ENCODE measurements around the gene CCDC136. TPM values are rescaled to one million over a fixed set of nuclear protein-coding genes. Genes with fewer than 3 reads are reported as not detected.
A peak's percentile ranks its signal among the peaks of the same experiment; 100 is the strongest.

CCDC136 gene
- total RNA-seq, 1 donor from 2014 or later = 4.7 TPM

DNA sequence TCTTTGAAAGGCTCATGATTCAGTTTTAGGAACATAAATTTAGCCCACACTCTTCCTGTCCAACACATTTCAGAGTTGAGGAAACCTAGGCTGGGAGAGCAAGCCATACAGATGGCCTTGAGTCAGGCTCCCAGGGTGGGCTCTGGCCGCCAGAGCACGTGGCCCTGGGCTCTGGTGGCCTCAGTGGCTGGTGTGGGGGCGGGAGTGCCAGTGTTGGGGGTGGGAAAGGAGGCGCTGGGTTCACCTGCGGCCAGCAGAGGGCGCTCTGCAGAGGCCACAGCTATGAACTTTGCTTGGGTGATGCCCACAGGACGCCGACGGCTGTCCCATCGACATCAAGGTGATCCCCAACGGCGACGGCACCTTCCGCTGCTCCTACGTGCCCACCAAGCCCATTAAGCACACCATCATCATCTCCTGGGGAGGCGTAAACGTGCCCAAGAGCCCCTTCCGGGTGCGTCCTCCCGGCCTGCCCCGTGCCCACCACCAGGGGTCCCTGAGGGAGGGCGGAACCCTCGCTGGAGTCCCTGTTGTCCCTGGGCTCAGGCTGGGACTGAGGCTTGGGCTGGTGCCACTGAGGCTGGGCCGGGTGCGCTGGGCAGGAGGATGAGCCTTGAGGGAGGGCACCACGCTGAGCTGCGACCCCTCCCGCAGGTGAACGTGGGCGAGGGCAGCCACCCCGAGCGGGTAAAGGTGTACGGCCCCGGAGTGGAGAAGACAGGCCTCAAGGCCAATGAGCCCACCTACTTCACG is 50.3 kb downstream of the CCDC136 start:
- H3K9ac ChIP-seq (ENCODE audit: low read depth in 1 of 3, low read length in 3 of 3) = peak overlapping the region in 1 of 3 donors; percentile 64

DNA sequence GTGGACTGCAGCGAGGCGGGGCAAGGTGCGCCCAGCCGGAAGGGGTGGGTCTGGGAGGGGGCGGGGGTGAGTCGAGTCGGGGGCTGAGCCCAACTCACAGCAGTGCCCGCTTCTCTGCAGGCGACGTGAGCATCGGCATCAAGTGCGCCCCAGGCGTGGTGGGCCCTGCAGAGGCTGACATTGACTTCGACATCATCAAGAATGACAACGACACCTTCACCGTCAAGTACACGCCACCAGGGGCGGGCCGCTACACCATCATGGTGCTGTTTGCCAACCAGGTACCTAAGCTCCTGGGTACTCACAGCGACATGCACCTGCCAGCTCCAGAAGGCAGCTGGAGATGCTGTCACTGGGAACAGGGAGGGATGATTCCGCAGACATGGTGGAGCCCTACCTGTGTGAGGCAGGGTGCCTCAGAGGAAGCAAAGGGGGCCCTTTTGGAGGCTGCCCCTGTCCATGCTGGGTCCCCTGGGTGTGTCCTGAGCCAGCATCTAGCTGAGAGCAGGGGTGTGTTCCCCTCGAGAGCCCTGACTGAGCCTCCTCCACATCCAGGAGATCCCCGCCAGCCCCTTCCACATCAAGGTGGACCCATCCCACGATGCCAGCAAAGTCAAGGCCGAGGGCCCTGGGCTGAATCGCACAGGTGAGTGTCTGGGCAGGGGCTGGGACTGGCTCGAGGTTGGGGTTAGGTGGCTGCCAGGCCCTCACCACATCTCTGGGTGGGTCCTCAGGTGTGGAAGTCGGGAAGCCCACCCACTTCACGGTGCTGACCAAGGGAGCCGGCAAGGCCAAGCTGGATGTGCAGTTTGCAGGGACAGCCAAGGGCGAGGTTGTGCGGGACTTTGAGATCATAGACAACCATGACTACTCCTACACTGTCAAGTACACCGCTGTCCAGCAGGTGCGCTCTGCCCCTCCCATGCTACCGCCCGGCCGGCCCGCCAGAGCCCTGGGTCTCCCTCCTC is 51.2 kb downstream of the CCDC136 start:
- peak overlapping the region; percentile 76 for H3K27ac ChIP-seq (ENCODE audit: low read depth, low read length)
- H3K4me1 ChIP-seq (ENCODE audit: control insufficient read depth in 3 of 3, insufficient read depth in 3 of 3, low read length in 3 of 3) = peaks cover 4 to 80% (median 66%) of the 10 kb centered on the region in 3 donors
- peak overlapping the region in 2 of 3 donors; percentile 7 to 64 for H3K9ac ChIP-seq (ENCODE audit: low read depth in 1 of 3, low read length in 3 of 3)
- peak overlapping the region in 1 of 3 donors; percentile 13 for H3K4me3 ChIP-seq (ENCODE audit: low read length in 3 of 3)
- H3K9me3 ChIP-seq (ENCODE audit: control insufficient read depth in 3 of 3, low read length in 3 of 3) = no peaks in the 10 kb centered on the region
- no peaks in the 10 kb centered on the region for H3K27me3 ChIP-seq (ENCODE audit: control insufficient read depth in 3 of 3, insufficient read depth in 3 of 3, low read length in 3 of 3)
- H3K36me3 ChIP-seq (ENCODE audit: control insufficient read depth in 3 of 3, insufficient read depth in 3 of 3, low read length in 3 of 3) = peaks cover 97 to 99% (median 97%) of the 10 kb centered on the region in 3 donors

More for the DNA sequence above, 50.3 kb downstream of the CCDC136 start:
- no peaks in the 10 kb centered on the region for H3K27me3 ChIP-seq (ENCODE audit: control insufficient read depth in 3 of 3, insufficient read depth in 3 of 3, low read length in 3 of 3)
- H3K4me3 ChIP-seq (ENCODE audit: low read length in 3 of 3) = no peak overlapping the region
- H3K9me3 ChIP-seq (ENCODE audit: control insufficient read depth in 3 of 3, low read length in 3 of 3) = no peaks in the 10 kb centered on the region
- H3K4me1 ChIP-seq (ENCODE audit: control insufficient read depth in 3 of 3, insufficient read depth in 3 of 3, low read length in 3 of 3) = peaks cover 8 to 82% (median 74%) of the 10 kb centered on the region in 3 donors
- peaks cover 97 to 100% (median 98%) of the 10 kb centered on the region in 3 donors for H3K36me3 ChIP-seq (ENCODE audit: control insufficient read depth in 3 of 3, insufficient read depth in 3 of 3, low read length in 3 of 3)
- peak overlapping the region; percentile 76 for H3K27ac ChIP-seq (ENCODE audit: low read depth, low read length)

DNA sequence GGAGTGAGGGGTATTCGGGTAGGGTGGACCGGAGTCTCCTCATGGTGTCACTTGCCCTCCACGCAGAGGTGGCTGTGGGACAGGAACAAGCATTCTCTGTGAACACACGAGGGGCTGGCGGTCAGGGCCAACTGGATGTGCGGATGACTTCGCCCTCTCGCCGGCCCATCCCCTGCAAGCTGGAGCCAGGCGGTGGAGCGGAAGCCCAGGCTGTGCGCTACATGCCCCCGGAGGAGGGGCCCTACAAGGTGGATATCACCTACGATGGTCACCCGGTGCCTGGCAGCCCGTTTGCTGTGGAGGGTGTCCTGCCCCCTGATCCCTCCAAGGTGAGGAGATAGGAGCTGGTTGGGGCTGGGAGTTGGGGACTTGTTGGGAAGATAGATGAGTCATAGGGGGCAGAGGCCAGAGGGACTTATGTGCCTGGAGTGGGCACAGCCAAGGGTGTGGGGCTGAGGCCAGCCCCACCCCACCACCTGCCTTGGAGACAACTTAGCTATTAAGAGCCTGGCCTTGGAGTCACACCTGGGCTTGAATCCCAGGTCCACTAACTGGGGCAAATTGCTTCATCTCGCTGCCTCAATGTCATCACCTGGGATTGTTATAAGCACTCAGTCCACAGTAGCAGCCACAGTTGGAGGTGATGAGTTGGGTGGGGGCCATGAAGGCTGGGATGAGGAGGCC is 52.3 kb downstream of the CCDC136 start:
- no peaks in the 10 kb centered on the region for H3K27me3 ChIP-seq (ENCODE audit: control insufficient read depth in 3 of 3, insufficient read depth in 3 of 3, low read length in 3 of 3)
- H3K9me3 ChIP-seq (ENCODE audit: control insufficient read depth in 3 of 3, low read length in 3 of 3) = no peaks in the 10 kb centered on the region
- no peak overlapping the region for H3K4me3 ChIP-seq (ENCODE audit: low read length in 3 of 3)
- H3K9ac ChIP-seq (ENCODE audit: low read depth in 1 of 3, low read length in 3 of 3) = peak overlapping the region in 1 of 3 donors; percentile 50
- H3K36me3 ChIP-seq (ENCODE audit: control insufficient read depth in 3 of 3, insufficient read depth in 3 of 3, low read length in 3 of 3) = peaks cover 94 to 99% (median 95%) of the 10 kb centered on the region in 3 donors
- peaks cover 4 to 69% (median 59%) of the 10 kb centered on the region in 3 donors for H3K4me1 ChIP-seq (ENCODE audit: control insufficient read depth in 3 of 3, insufficient read depth in 3 of 3, low read length in 3 of 3)
- peak overlapping the region; percentile 69 for H3K27ac ChIP-seq (ENCODE audit: low read depth, low read length)

DNA sequence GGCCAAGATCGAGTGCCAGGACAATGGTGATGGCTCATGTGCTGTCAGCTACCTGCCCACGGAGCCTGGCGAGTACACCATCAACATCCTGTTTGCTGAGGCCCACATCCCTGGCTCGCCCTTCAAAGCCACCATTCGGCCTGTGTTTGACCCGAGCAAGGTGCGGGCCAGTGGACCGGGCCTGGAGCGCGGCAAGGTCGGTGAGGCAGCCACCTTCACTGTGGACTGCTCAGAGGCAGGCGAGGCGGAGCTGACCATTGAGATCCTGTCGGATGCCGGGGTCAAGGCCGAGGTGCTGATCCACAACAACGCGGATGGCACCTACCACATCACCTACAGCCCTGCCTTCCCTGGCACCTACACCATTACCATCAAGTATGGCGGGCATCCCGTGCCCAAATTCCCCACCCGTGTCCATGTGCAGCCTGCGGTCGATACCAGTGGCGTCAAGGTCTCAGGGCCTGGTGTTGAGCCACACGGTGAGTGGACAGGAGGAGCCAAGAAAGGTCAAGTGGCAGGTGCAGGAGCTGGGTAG is 53.1 kb downstream of the CCDC136 start:
- peak overlapping the region in 2 of 3 donors; percentile 30 to 50 for H3K9ac ChIP-seq (ENCODE audit: low read depth in 1 of 3, low read length in 3 of 3)
- no peak overlapping the region for H3K4me3 ChIP-seq (ENCODE audit: low read length in 3 of 3)
- no peaks in the 10 kb centered on the region for H3K9me3 ChIP-seq (ENCODE audit: control insufficient read depth in 3 of 3, low read length in 3 of 3)
- no peaks in the 10 kb centered on the region for H3K27me3 ChIP-seq (ENCODE audit: control insufficient read depth in 3 of 3, insufficient read depth in 3 of 3, low read length in 3 of 3)
- peaks cover 94 to 99% (median 95%) of the 10 kb centered on the region in 3 donors for H3K36me3 ChIP-seq (ENCODE audit: control insufficient read depth in 3 of 3, insufficient read depth in 3 of 3, low read length in 3 of 3)
- H3K27ac ChIP-seq (ENCODE audit: low read depth, low read length) = peak overlapping the region; percentile 69
- peaks cover 0 to 61% (median 54%) of the 10 kb centered on the region in 3 donors for H3K4me1 ChIP-seq (ENCODE audit: control insufficient read depth in 3 of 3, insufficient read depth in 3 of 3, low read length in 3 of 3)

DNA sequence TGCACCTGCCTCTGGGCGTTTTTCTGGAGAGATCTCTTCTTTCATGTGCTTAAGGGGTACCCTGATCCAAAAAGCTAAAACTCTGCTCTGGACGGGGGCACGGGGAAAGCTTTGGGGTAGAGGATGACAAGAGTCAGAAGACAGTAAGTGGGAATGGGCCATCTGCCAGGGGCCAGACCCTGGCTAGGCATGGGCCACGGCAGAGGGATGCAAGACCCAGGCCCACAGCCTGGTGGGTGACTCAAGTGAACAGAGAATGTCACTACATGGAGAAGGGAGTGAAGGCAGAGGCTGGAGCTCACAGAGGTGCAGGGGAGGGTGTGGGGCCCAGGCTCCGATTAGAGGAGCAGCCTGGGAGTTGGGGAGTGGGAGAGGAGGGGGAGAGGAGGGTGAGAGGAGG is 53.7 kb downstream of the CCDC136 start:
- no peaks in the 10 kb centered on the region for H3K9me3 ChIP-seq (ENCODE audit: control insufficient read depth in 3 of 3, low read length in 3 of 3)
- no peaks in the 10 kb centered on the region for H3K27me3 ChIP-seq (ENCODE audit: control insufficient read depth in 3 of 3, insufficient read depth in 3 of 3, low read length in 3 of 3)
- no peak overlapping the region for H3K4me3 ChIP-seq (ENCODE audit: low read length in 3 of 3)
- H3K27ac ChIP-seq (ENCODE audit: low read depth, low read length) = peak overlapping the region; percentile 69
- H3K9ac ChIP-seq (ENCODE audit: low read depth in 1 of 3, low read length in 3 of 3) = no peak overlapping the region
- H3K36me3 ChIP-seq (ENCODE audit: control insufficient read depth in 3 of 3, insufficient read depth in 3 of 3, low read length in 3 of 3) = peaks cover 94 to 99% (median 95%) of the 10 kb centered on the region in 3 donors
- H3K4me1 ChIP-seq (ENCODE audit: control insufficient read depth in 3 of 3, insufficient read depth in 3 of 3, low read length in 3 of 3) = peaks cover 0 to 60% (median 49%) of the 10 kb centered on the region in 3 donors

DNA sequence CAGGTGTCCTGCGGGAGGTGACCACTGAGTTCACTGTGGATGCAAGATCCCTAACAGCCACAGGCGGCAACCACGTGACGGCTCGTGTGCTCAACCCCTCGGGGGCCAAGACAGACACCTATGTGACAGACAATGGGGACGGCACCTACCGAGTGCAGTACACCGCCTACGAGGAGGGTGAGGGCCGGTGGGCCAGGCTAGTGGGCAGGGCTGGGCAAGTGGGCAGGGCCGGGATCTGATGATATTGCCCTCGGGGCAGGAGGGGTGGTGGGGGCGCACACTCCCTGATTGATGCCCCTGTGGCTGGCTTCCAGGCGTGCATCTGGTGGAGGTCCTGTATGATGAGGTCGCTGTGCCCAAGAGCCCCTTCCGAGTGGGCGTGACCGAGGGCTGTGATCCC is 54.2 kb downstream of the CCDC136 start:
- H3K4me1 ChIP-seq (ENCODE audit: control insufficient read depth in 3 of 3, insufficient read depth in 3 of 3, low read length in 3 of 3) = peaks cover 0 to 58% (median 47%) of the 10 kb centered on the region in 3 donors
- peak overlapping the region; percentile 69 for H3K27ac ChIP-seq (ENCODE audit: low read depth, low read length)
- H3K36me3 ChIP-seq (ENCODE audit: control insufficient read depth in 3 of 3, insufficient read depth in 3 of 3, low read length in 3 of 3) = peaks cover 94 to 99% (median 95%) of the 10 kb centered on the region in 3 donors

DNA sequence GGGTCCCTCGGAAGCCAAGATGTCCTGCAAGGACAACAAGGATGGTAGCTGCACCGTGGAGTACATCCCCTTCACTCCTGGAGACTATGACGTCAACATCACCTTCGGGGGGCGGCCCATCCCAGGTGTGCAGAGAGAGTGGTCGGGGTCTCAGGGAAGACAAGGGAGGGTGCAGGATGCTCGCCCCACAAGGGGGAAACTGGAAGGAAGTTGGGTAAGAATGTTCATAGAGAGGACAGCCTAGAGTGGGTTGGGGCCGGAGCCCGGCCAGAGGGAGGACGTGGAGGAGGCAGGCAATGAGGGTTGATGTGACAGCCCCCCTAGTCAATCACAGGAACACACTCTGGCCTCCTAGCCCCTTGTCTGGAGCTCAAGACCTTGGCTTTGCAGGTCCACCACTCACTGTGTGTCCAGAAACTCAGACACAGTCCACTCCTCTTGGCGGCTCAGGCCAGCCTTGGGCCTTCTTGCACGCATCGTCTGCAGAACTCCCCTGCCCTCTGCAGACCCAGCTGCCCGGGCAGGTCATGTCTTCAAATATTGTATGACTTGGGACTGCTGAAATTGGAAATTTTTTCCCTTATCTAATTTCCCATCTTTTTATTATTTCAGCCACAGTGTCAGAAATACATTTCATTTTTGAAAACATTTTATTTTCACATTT is 55.1 kb downstream of the CCDC136 start:
- peaks cover 94 to 99% (median 94%) of the 10 kb centered on the region in 3 donors for H3K36me3 ChIP-seq (ENCODE audit: control insufficient read depth in 3 of 3, insufficient read depth in 3 of 3, low read length in 3 of 3)

More for the DNA sequence above, 54.2 kb downstream of the CCDC136 start:
- H3K27me3 ChIP-seq (ENCODE audit: control insufficient read depth in 3 of 3, insufficient read depth in 3 of 3, low read length in 3 of 3) = no peaks in the 10 kb centered on the region
- no peak overlapping the region for H3K9ac ChIP-seq (ENCODE audit: low read depth in 1 of 3, low read length in 3 of 3)
- H3K4me3 ChIP-seq (ENCODE audit: low read length in 3 of 3) = no peak overlapping the region
- H3K9me3 ChIP-seq (ENCODE audit: control insufficient read depth in 3 of 3, low read length in 3 of 3) = no peaks in the 10 kb centered on the region

DNA sequence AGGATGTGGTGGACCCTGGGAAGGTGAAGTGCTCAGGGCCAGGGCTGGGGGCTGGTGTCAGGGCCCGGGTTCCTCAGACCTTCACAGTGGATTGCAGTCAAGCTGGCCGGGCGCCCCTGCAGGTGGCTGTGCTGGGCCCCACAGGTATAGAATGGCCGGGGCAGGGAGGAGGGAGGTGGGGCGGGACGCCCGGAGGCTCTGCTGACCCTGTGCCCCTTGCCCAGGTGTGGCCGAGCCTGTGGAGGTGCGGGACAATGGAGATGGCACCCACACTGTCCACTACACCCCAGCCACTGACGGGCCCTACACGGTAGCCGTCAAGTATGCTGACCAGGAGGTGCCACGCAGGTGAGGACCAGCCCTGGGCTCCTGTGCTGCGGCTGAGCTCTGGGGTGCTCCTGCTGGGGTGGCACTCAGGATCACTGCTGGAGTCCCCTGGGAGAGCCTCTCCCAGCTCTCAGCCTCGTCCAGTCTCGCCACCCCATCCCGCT is 56.0 kb downstream of the CCDC136 start:
- peaks cover 95 to 99% (median 95%) of the 10 kb centered on the region in 3 donors for H3K36me3 ChIP-seq (ENCODE audit: control insufficient read depth in 3 of 3, insufficient read depth in 3 of 3, low read length in 3 of 3)
- no peak overlapping the region for H3K4me3 ChIP-seq (ENCODE audit: low read length in 3 of 3)
- peak overlapping the region; percentile 50 for H3K27ac ChIP-seq (ENCODE audit: low read depth, low read length)
- H3K9me3 ChIP-seq (ENCODE audit: control insufficient read depth in 3 of 3, low read length in 3 of 3) = no peaks in the 10 kb centered on the region
- H3K9ac ChIP-seq (ENCODE audit: low read depth in 1 of 3, low read length in 3 of 3) = no peak overlapping the region
- H3K27me3 ChIP-seq (ENCODE audit: control insufficient read depth in 3 of 3, insufficient read depth in 3 of 3, low read length in 3 of 3) = no peaks in the 10 kb centered on the region
- H3K4me1 ChIP-seq (ENCODE audit: control insufficient read depth in 3 of 3, insufficient read depth in 3 of 3, low read length in 3 of 3) = peaks cover 0 to 54% (median 40%) of the 10 kb centered on the region in 3 donors

More for the DNA sequence above, 55.1 kb downstream of the CCDC136 start:
- H3K4me1 ChIP-seq (ENCODE audit: control insufficient read depth in 3 of 3, insufficient read depth in 3 of 3, low read length in 3 of 3) = peaks cover 0 to 54% (median 43%) of the 10 kb centered on the region in 3 donors
- peak overlapping the region; percentile 69 for H3K27ac ChIP-seq (ENCODE audit: low read depth, low read length)
- H3K27me3 ChIP-seq (ENCODE audit: control insufficient read depth in 3 of 3, insufficient read depth in 3 of 3, low read length in 3 of 3) = no peaks in the 10 kb centered on the region
- no peaks in the 10 kb centered on the region for H3K9me3 ChIP-seq (ENCODE audit: control insufficient read depth in 3 of 3, low read length in 3 of 3)
- peak overlapping the region in 1 of 3 donors; percentile 33 for H3K9ac ChIP-seq (ENCODE audit: low read depth in 1 of 3, low read length in 3 of 3)
- no peak overlapping the region for H3K4me3 ChIP-seq (ENCODE audit: low read length in 3 of 3)
